ENCODE results near the gene SLC22A9. TPM values are rescaled to one million over a fixed set of nuclear protein-coding genes. Genes with fewer than 3 reads are reported as not detected.

The SLC22A9 gene
- total and polyA plus RNA-seq, 10 of the 15 experiments (the other 5 are each of a cell fraction or from before 2014, with no cell fraction given): 0.03 to 0.06 TPM; not detected in 8

DNA sequence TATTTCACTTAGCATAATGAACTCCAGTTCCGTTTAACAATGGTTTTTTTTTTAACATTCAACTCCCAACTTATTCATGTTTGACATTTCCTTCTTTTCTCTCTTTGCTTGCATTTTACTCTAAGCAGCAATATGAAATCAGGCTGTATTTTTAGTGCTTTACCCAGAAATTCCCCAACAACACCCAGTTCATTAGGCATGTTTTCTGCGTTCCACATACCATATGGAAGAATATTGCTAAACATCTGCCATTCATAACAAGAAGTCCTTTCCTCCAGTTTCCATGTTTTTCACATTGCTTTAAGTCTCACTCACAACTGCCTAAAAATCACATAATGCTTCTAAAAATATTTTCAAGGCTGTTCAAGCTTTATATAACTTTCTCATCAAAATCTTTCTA, 75.5 kb downstream of the SLC22A9 start:
- BruUV-seq (replicated peaks): no TSS peak
- SMC1A ChIA-PET (ENCODE audit: uncharacterized antibody, unreplicated experiment): no interaction called here
- no peak overlapping the region for H3K4me3 ChIP-seq
- POLR2A ChIA-PET: no interaction called here
- no peak for FAIRE-seq
- TF ChIP-seq, protein P1, sequence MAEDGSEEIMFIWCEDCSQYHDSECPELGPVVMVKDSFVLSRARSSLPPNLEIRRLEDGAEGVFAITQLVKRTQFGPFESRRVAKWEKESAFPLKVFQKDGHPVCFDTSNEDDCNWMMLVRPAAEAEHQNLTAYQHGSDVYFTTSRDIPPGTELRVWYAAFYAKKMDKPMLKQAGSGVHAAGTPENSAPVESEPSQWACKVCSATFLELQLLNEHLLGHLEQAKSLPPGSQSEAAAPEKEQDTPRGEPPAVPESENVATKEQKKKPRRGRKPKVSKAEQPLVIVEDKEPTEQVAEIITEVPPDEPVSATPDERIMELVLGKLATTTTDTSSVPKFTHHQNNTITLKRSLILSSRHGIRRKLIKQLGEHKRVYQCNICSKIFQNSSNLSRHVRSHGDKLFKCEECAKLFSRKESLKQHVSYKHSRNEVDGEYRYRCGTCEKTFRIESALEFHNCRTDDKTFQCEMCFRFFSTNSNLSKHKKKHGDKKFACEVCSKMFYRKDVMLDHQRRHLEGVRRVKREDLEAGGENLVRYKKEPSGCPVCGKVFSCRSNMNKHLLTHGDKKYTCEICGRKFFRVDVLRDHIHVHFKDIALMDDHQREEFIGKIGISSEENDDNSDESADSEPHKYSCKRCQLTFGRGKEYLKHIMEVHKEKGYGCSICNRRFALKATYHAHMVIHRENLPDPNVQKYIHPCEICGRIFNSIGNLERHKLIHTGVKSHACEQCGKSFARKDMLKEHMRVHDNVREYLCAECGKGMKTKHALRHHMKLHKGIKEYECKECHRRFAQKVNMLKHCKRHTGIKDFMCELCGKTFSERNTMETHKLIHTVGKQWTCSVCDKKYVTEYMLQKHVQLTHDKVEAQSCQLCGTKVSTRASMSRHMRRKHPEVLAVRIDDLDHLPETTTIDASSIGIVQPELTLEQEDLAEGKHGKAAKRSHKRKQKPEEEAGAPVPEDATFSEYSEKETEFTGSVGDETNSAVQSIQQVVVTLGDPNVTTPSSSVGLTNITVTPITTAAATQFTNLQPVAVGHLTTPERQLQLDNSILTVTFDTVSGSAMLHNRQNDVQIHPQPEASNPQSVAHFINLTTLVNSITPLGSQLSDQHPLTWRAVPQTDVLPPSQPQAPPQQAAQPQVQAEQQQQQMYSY (CRISPR knock-in tag; IDR thresholded peaks at IDR 0.05): no peak
- no peak for TF ChIP-seq TCF3 (IDR thresholded peaks at IDR 0.05; ENCODE audit: borderline replicate concordance, insufficient read depth, low read depth, low read length)
- TF ChIP-seq CUX1 (IDR thresholded peaks at IDR 0.05; ENCODE audit: insufficient replicate concordance, low read depth, low read length): no peak
- no peak for TF ChIP-seq CBX3 (IDR thresholded peaks at IDR 0.05; ENCODE audit: borderline replicate concordance, low read depth)
- TF ChIP-seq KLF5 (IDR thresholded peaks at IDR 0.05; ENCODE audit: partially characterized antibody): no peak
- TF ChIP-seq ELK1 (IDR thresholded peaks at IDR 0.05; ENCODE audit: low read depth, low read length): no peak
- no peak for TF ChIP-seq SIX5 (IDR thresholded peaks at IDR 0.05; ENCODE audit: low read depth, low read length, severe bottlenecking)
- TF ChIP-seq SREBF2 (IDR thresholded peaks at IDR 0.05; ENCODE audit: low read length): no peak
- no peak for TF ChIP-seq POU2F2 (IDR thresholded peaks at IDR 0.05; ENCODE audit: borderline replicate concordance, low read depth, low read length)
- no peak for TF ChIP-seq YBX1 (IDR thresholded peaks at IDR 0.05)
- CTCF ChIA-PET: no interaction called here
- H4K20me1 ChIP-seq (ENCODE audit: control insufficient read depth, insufficient read depth): no peaks in the 10 kb centered on the region
- no peak for DNase-seq (ENCODE audit: low read depth, low spot score)
- H3K4me2 ChIP-seq (ENCODE audit: control insufficient read depth, insufficient read depth): no peak overlapping the region
- no peak for ATAC-seq
- no peak overlapping the region for H3K27ac ChIP-seq (ENCODE audit: control insufficient read depth, insufficient read depth)
- 26% methylated on average over 2 of the region's 2 CpGs for WGBS (ENCODE audit: insufficient coverage, insufficient replicate concordance, low lambda C conversion rate, missing lambda C conversion rate)
- no peak overlapping the region for H3K9ac ChIP-seq (ENCODE audit: control insufficient read depth, insufficient read depth, low read length)
- no peaks in the 10 kb centered on the region for H3K9me3 ChIP-seq (replicated peaks; ENCODE audit: control insufficient read depth, insufficient read depth, low read length)
- no peaks in the 10 kb centered on the region for H3K4me1 ChIP-seq (ENCODE audit: control insufficient read depth, insufficient read depth, low read length)
- no peaks in the 10 kb centered on the region for H3K79me2 ChIP-seq (ENCODE audit: control insufficient read depth, insufficient read depth, low read length)
- in situ Hi-C loops (cut with MboI): no loop called here
- intact Hi-C loops (cut with micrococcal nuclease; ENCODE audit: unreplicated experiment): no loop called here
- no peak overlapping the region for H2AFZ ChIP-seq (ENCODE audit: control insufficient read depth, low read depth, low read length)
- RAD21 ChIA-PET (ENCODE audit: unreplicated experiment): interaction anchor here (0.7 kb wide), 1 partner anchor 35 kb away, joined by 4 read pairs; no protein-coding TSS in a partner anchor
- H3K36me3 ChIP-seq (ENCODE audit: control insufficient read depth in 2 of 2, insufficient read depth in 2 of 2, low read length in 1 of 2): no peaks in the 10 kb centered on the region
- no peaks in the 10 kb centered on the region; a peak in 1 of 4 replicates for H3K27me3 ChIP-seq (replicated peaks in 1 of 2; ENCODE audit: control insufficient read depth in 2 of 2, insufficient read depth in 2 of 2, low read length in 1 of 2)
